Activated CD4-positive, CD25-positive, alpha-beta regulatory T cell (primary cell): ENCODE data around the gene GFPT2.

ENCODE experiments used
- DNase-seq, 4 experiments: peaks; one replicate each; lab custom pipeline; 2025; lab: John Stamatoyannopoulos, UW

Gene GFPT2

DNA sequence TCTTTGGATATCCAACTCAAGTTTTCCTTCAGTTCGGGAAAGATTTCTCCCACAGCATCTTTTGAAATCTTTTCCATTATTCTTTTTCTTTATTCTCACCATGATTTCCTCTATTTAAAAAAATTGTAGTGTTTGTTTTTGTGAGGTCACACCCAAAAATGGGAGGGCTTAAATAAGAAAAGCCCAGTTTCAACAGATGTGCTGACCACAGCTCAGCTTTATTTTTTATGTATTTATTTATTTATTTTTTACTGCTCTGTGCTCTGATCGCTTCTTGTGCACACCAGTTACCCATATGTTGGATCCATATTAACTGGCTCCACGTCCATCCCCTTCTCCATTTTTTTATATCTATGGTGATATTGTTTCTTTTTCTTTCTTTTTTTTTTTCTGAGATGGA is 20.3 kb downstream of the GFPT2 start:
- no peak for DNase-seq

DNA sequence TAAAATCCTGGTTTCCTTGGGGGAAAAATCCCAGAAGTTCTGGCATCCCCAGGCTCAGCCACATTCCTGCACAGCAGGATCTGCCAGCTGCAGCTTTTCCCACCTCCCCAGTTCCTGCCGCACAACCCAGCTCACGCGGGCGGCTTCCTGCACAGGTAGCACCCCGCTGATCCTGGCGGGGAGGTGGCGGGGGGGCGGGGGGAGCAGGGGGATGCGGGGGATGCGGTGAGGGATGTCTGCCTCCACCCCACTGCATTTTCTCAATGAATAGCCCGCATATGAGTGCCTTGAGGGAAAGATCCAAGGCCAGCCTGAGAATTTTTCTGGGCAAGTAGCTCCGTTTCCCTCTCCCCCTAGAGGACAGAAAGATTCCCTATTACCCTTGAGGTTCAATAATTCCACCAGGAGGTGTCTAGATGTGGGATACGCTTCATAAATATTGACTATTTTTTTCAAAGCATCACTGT is 21.1 kb downstream of the GFPT2 start:
- no peak for DNase-seq

DNA sequence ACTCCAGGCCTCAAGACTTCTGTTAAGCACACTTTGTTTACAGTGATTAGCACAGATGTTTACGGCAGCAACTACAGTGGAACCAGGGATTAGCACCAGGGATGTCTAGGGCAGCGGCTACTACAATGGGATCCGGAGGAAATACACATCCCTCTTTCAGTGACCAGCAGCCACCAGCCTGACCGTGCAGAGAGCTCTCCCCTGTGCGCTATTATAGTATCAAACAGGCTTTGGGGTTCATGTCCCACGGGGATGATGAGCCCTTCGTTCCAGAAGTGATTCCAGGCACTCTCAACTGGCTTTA is 21.5 kb downstream of the GFPT2 start:
- DNase-seq, result no peak

DNA sequence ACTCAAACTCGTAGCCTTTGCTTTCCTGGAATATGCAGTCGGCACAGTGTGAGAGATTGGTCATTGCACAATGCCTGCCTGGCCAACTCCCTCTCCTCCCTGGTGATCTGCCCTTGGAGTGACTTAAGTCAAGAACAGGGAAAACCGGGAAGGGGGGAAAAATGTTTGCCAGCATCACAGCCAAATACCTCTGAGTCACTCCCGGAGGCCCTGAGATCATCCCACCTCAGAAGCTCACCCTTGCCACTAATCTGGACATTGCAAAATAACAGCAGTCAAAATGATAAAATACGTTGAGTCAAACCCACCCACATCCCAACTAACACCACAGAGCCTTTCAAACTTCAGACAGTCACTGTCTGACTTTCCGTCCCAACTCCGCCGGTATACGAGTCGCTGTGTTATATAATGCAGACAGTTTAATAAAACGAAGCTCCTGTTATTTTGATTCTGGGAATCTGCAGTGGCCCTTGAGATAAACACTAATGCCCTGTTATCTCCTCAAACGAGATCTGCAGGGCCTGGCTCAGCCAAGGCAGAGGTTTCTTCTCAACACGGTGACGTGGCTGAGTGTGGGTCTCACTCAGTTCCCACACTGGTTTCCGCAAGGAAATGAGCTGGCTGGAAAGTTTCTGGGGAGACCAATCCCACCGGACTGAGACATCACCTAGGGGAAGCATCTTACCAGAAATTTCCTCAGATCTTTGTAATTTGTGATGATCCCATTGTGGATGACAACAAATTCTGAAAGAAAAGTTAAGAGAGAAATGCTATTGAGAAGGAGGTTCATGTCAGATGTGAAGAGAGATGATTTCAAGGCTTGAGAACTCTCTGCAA is 22.1 kb downstream of the GFPT2 start:
- DNase-seq, result no peak

DNA sequence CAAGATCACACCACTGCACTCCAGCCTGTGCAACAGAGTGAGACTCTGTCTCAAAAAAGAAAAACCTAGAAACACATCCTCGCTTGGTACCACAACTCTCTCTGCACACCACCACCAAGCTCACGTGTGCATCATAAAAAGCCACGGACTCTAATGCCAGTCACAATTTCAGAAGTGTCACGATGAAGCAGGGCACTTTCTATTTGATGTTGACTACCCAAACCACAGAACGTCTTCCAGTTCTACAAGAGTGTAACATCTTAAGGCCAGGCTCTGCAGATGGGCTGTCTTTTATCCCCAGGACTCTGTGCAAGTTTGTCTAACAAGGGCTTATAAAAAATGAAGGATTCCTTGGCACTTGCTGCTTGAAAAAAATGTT is 22.9 kb downstream of the GFPT2 start:
- DNase-seq, result no peak

DNA sequence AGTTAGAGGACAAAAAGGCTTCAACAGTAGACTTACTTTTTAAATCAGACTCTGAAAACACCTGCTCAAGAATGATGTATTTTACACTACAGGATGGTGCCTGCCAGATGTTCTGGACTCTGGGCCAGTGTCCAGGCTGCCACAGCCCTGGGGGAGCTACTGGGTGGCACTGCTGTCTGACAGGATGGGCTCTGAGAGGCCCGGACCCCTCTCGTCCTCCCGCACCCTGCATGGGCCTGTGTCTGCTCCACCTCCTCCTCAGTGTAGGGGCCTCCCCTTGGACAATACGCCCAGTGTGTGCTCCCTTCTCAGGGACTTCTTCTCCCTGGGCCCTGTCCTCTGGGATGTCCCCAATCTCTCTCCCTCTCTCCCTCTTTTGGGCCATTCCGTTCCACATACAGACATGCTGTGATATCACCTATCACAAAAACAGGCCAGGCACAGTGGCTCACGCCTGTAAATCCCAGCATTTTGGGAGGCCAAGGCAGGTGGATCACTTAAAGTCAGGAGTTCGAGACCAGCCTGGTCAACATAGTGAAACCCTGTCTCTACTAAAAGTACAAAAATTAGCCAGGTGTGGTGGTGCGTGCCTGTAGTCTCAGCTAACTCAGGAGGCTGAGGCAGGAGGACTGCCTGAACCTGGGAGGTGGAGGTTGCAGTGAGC is 23.4 kb downstream of the GFPT2 start:
- no peak for DNase-seq

DNA sequence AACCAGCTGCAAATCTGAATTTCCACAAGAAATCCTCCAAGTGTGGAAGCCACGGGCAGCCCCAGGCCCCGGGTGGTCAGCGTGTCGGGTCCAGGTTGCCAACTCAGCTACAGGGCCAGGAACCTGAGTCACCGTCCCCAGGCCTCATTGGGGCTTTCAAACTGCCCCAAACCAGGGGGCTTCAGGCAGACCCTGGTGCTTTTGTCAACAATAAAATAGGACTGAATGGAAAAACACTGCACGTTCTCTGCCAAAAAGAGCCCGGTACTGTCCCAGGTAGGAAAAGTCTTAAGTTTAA is 24.0 kb downstream of the GFPT2 start:
- no peak for DNase-seq

DNA sequence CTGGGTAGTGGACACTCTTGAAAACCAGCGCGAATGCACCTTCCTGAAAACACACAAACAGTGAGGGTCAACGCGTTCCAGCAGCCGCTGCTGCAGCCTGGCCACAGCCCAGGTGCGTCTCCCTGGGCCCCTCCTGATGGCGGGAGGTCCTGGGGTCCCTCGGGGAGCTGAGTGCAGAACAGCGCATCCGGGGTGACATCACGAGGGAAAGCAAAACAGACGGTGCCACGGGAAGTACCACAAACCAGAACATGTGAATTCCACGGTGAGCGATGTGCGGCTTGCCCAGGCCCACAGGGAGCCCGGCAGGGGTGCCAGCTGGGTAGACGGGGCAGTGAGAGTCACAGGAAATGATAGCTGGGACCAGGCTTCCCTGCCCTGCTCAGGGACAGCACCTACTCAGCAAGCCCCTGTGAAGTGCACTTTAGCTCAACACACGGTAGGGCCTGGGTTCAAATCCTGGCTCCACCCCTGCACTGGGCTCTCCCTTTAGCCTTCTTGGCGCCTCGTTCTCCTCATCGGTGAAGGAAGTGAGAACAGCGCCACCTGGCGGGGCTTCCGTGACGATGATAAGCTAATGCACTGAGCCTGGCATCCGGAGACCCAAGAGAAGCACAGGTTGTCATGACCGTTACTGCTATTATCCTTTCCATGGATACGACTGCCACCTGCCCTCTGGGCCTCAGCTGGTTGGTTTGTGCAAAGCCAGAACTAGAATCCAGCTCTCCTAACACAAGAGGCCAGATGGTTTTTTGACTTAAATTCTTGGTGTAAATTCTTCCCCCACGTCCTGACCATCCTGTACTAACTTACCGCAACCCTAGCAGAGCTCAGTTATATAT is 24.6 kb downstream of the GFPT2 start:
- DNase-seq, result peak; percentile 62 to 77 (median 70)

DNA sequence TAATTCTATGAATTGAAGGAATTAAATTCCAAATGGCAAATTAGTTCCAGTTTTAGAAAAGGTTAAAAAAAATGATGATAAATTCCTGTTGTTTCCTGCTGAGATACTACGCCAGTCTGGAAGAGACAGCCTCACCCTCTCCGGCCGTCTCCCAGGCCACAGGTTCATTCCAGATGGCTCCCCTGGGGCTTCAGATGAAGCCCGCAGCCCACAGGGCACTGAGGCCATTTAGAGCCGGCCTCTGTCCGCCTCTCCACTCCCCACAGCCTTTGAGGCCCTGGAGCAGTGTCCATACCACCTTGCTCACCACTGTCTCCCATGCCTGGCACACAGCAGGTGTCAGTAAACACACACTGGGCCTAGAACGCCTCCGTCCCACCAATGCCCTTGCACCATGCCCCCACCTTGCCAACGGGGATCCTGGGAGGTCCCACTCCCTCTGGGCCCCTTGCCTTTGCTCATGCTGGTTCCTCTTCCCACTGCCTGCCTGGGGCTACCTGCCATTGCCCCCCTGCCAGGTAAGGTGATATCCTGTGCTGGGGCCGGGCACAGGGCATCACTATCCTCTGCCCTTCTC is 26.1 kb downstream of the GFPT2 start:
- no peak for DNase-seq

DNA sequence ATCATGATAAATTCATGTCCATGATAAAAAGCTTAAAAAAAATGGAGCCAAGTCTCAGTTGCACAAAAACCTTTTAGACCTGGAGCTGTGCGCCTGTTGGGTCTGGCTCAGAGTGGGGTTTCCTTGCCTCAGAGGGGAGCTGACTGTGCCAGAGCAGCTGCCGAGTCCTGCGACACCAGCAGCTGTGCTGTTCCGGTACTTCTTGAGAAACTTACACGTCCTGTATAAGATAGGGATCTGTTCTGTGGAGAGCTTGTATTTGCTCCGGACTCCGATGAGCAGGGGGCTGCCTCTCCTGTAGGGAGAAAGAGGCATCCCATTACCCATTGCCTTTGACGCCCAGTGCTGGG is 28.6 kb downstream of the GFPT2 start:
- no peak for DNase-seq

DNA sequence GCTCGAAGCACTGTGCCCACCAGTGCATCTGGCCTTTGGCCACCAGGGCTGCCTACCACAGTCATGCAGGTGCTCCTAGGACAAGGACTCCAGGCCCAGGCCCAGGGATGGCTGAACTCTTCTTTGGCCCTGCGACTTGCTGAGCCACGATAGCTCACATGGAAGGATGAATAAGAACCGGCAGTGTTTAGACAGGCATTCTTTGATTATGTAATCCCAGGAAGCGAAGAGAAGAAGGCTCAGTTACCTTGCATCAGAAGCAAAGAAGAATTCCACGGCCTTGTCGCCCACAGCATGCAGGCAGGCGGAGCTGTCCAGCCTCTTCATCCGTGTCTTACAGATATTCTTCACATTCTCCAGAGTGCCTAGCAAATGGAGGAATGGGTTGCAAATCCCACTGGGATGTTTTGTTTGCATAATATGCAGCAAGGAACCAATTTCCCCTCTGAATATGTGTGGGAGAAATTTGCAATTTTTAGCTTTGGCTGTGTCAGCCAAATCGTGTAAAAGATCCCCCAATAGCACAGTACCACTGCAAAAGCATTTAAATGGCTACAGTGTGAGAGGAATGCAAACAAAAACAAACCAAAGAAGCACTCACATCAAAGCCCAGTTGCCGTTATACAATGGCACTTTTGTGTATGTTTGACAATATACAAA is 29.1 kb downstream of the GFPT2 start:
- no peak for DNase-seq

DNA sequence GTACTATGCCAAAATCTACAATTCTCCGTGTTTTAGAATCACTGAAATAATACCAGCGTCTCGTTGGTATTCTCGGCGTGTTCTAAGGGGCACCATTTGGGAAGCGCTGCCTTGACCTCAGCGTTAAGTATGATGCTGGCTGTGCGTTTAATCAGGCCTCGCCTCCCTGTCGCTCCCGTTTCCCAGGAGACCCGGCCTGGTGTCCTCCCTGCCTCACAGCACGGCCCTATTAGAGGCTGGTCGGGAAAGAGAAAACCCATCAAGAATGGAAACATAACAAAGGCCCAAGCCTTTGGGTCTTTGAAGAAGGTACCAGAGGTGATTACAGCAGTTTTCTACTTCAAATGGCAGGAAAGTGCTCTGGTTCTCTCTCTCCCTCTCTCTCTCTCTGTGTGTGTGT is 30.0 kb downstream of the GFPT2 start:
- no peak for DNase-seq

DNA sequence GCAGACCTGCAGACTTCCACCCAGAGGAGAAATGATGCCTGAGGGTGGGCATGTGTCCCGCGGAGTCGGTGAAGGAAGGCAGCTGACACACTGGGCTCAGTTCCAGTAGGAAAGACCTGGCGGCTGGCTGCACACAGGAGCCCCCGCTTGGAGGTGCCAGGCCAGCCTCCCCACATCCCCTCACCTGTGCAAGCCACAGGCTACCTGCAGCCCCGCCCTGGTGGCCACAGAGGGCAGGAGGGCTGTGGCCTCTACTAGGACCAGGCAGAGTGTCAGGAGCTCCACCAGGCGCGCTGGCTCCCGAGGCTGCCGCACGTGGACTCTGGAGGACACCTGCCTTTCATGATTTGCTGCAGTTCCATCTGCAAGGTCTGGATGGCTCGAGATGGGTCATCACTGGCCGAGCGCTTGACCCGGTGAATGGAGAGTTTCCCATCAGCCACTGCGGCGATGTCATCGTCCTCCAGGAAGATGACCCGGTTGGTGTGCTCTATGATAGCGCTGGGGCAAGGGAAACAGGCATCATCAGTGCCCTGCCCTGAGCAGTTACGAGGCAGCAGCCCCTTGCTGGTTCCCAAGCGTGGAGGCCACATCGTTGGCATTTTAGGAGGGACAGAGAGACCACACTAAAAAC is 34.6 kb downstream of the GFPT2 start:
- no peak for DNase-seq

DNA sequence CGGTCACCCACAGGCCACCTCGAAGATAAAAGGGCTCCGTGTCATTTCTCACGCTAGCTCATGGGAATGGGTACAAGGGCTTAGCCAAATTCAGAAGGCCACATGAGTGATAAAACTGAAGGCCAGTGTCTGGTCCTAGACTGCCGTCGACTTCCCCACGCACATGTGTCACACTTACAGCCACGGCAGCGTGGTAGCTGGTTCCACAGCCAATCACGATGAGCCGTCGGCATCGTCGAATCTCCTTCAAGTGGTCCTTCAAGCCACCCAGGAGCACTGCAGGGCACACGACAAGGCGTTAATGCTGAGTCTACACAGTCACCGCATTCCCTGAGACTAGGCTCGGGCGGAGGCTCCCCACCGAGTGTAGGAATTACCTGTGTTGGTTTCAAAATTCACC is 36.5 kb downstream of the GFPT2 start:
- no peak for DNase-seq

DNA sequence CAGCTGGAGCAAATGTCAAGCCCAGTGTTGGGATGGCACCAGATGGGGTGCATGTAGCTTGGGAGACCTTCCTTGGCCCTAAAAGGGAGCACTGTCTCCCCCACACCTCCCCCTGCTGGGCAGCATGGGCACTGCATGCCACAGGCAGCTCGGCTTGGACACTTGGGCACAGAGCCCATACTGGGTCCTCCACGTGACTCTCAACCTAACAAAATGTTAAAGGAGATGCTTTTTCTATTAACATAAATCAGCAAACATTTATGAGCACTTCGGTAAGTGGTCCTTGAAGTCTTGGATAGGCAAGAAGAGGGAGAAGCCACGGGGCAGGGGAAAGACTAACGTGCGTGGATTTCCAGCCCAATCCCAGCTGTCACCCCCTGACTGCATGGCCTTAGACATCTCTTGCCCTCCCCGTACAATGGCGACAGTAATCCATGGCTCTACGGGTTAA is 37.3 kb downstream of the GFPT2 start:
- DNase-seq, result peak; percentile 54 to 70 (median 61)

DNA sequence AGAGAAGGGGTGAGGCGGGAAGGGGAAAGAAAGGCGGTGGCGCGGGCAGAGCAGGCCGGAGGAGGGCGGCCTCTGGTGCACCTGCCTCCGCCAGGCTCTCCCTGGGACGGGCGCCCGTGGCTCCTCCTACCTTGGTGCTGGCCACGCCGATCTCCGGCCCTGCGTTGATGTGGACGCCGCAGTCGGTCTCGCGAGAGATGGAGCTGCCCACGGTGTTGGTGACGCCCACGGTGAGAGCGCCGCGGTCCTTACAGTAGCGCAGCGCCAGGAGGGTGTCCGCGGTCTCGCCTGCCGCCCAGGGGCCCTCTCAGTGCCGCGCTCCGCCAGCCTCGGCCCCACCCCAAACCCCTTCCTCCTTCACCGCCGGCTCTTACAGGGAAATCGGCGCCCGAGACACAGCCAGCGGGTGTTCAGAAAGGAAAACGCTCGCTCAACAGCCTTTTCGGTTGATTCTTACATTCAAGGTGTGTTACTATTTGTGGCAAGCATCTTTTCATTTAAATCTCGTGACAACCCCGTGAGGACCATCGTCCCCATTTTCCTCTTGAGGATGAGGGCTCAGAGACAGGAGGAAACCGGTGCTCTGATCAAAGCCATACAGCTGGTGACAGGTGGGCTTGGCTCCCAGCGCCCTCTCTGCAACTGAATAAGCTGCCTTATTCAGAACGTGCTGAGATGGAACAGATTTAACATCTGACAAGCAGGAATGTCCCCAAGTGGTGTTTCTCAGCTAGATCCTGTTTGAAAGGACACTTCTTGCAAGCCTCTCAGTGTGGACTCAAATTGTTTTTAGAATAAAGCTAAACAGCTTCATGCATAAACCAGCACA is 39.2 kb downstream of the GFPT2 start:
- DNase-seq, result peak in 3 of 4 experiments; percentile 11 to 47 (median 47)

DNA sequence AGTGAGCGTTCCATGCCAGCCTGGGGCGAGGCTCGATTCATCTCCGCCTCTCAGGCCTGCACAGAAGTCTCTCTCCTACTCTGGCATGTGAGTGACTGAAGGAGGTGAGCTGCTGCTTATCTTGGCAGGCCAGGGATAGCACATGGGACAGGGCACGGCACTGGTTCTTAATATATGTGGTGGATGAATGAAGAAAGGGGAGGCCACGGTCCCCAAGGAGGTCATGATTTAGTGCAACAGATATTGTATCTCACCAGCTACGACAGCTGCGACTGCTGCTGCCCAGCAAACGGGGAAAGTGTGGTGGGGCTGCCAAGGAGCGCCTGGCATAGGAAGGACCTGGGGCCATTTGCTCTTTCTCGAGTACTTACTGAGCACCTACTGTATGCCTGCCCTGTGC is 41.9 kb downstream of the GFPT2 start:
- no peak for DNase-seq

DNA sequence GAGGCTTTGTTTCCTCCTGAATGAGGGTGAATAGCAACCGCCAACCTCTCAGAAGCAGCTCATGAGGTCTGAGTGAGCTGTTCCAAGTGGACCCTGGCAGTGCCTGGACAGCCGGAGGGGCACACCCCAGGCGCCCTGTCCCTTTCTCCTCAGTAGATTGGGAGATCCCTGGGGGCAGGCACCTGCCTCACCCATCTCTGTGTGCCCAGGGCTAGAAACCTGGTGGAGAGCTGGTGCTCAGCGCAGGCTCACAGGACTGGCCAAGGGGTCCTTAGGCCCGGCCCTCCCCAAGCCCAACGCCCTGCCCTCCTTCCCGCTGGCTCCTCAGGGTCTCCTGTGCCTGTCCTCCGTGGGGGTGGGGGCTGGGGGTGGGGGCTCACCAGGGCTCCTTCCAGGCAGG is 46.3 kb downstream of the GFPT2 start:
- no peak for DNase-seq

DNA sequence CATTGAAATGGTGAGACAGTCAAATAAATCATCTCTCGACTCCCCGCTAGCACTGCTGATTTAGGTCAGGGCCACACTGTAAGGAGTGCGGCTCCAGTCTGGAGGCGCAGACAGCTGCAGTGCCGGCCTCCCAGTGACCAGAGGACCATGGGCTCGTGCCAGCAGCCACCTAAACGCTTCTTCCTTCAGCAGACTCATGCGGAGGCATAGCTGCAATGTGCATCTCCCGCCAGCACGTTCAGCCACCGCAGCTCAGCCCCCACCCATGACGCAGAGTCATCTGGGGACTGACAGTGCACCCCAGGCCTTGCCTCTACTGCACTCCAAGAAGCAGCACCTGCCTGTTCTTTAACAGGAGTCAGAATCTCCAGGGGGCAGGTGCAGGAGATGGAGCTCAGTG is 47.7 kb downstream of the GFPT2 start:
- no peak for DNase-seq

DNA sequence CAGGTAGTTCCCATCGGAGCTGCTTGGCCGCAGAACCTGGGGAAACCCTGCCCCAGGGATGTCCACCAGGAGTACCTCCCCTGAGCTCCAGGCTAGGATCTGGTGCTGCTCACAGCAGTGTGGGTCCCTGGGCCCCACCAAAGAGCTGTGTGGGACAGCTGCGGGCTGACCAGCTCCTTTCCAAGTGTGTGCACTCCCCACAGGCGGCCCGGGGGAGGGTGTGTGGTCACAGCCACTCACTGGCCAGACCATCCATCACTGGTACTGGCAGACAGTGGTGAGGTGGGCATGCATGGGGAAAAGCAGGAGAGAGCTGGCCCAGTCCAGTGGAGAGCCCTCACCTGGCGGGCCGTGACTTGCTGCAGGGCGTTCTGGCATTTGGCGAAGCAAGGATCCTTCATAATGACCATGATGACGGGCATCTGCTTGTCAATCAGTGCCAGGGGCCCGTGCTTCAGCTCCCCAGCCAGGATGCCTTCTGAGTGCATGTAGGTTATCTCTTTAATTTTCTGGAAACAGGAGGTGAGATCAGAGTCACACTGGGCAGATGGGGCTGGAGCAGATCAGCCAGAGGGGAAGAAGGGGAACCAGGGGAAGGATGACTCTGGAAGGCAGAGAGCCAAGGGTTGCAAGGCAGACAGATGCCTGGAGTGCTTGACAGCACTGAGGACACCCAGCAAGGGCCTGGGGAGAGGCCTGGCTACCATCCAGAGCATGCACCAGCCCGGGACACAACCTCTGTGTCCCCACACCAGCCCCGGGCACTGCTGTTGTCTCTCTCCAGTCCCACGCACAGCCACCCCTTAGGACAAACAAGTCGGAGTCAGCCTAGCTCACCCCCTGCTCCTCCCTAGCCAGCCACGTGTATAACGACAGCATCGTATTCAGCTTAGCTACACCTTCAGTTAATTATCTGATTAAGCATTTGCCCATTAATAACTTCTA is 48.4 kb downstream of the GFPT2 start:
- DNase-seq, result no peak
